GM19043 (cell line): ENCODE results near the gene CCDC144A.
"Not testable (repeated sequence)": the region's sequence is repeated elsewhere in the genome, so short reads cannot be mapped to it uniquely, and the experiment has no call there.

Experiments used
- ATAC-seq: cut with Tn5 transposase; IDR thresholded peaks from one replicate; pipeline ENCODE4 v1.9.1; 2021; ENCODE audit warnings: low read depth; ENCODE audit not compliant: unreplicated experiment

Gene CCDC144A

GRCh38 chr17:16817201-16817600 is 127.2 kb downstream of the CCDC144A start:
- ATAC-seq: no peak

DNA sequence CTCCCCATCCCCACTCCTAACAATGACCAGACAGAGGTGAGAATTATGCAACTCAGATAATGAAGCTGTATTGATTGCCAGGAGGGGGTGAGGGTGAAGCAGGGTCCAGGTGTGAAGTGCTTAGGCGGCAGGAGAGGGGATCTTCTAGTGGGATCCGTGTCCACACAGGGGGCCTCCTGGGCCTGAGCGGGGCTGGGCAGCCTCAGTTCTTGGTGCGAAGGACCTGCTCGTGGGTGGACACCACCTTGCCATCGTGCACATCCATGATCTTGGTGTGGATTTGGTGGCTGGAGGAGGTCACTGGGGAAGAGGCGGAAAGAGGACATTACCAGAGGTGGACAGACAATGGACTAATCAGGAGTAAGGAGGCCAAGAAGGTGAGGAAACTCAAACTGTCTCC is 127.9 kb downstream of the CCDC144A start:
- not testable (repeated sequence) for ATAC-seq

DNA sequence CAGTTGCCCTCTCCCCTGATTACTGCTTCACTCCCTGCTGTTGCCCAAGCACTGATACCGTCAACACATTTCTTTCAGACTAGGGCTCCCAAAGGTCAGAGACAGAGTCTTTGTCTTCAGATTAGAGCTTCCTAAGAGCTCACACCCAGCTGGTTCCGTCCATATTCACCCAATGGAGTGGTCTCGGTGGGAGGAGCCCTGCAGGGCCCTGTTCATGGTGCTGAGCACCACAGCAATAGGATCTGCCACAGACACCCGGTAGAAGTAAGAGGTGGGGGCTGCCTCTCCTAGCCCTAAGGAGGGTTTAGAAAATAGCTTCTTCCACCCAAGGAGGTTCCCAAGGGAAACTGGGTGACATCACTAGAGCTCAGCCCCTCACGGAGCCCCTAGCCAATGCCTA is 128.3 kb downstream of the CCDC144A start:
- ATAC-seq: no peak

- ATAC-seq: no peak
Measured at GRCh38 chr17:16818821-16819683, 129.0 kb downstream of the CCDC144A start.

- no peak for ATAC-seq
Measured at GRCh38 chr17:16820161-16820877, 130.3 kb downstream of the CCDC144A start.

- no peak for ATAC-seq
Measured at GRCh38 chr17:16820979-16821543, 131.0 kb downstream of the CCDC144A start.

- ATAC-seq: not testable (repeated sequence)
Measured at GRCh38 chr17:16822133-16822532, 132.1 kb downstream of the CCDC144A start.

DNA sequence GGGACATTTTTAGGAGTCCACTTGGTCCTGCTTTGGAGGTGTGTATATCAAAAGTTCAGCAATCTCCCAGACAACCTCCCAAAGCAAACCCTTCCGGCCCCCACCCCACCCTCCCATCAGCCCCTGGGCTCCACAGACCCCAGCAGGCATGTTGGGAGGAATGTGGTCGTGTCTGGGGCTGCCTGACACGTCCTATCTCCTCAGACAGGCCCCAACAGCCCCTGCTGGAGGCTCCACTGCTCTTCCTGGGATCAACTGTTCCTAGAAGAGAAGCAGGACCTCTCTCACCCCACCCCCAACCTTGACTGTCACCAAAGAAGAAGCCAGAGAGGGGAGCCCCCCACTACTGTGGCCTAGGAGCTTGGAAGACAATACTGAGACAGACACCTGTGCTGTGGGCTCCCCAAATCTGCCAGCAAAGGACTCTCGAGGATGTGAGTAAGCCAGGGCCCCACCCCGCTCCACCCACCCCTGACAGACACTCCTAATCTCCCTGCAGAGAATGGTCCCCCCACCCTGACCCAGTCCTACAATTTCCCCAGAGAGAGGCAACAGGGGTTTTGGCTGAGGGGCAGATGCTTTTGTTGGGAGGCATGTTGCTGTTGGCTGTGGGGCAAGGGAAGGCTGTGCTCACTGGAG is 133.8 kb downstream of the CCDC144A start:
- not testable (repeated sequence) for ATAC-seq
